Fibroblast of the conjunctiva (primary cell): ENCODE results near the gene PSMF1.

ENCODE experiments used
- DNase-seq: peaks from one replicate; pipeline ENCODE4 v3.0.0-alpha.2; 2010; ENCODE audit warnings: low read depth

Gene PSMF1

DNA sequence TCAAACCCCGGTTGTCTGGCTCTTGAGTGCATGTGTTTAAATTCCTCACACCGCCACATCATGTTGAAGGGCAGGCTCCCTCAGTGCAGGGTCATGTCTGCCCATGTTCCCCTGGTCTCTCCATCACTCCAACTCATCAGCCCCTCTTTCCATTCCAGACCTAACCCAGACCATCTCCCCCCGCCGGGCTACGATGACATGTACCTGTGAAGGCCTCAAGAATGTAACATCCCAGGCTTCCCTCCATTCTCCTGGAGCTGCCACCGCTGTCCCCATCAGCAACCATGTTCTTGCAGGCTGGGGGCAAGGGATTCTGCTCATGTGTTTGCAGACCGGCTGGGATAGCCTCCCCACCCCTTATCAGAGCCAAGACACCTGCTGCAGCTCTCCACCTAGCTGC is 46.5 kb downstream of the PSMF1 start:
- no peak for DNase-seq

DNA sequence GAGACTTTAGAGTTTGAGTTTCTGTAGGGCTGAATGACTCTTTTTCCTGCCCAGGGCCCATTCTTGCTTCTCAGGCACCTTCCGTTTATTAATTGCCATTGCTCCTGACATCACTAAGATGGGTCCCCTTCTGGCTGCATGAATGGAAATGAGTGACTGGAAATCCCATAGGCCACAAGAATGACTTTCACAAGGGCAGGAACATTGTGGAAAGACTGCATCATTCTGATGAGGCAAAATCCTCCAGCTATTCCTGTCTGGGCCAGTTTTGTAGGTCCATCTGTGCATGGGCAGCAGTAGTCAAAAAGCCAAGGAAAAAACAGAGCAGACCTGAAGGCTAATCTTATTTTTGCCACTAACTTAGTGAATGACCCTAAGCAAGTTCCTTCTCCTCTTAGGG is 47.1 kb downstream of the PSMF1 start:
- DNase-seq: no peak

DNA sequence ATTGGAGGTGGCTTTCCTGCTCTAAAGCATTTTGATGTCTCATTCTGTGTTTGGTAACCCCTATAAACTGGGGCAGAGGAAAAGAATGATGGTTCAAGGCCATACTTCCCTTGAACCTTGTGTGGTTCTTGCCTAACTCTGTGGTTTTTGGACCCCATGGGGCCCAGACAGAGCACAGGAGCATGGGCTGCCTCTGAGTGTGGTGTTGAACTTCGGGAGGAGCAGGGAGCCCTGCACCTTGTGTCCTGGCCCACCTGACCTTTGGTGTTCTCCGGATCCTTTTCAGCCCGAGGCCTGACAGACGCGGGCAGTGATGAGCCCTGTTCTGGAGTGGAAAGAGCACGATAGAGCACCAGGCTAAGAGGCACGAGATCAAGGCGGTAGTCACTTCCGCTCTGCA is 47.5 kb downstream of the PSMF1 start:
- no peak for DNase-seq

DNA sequence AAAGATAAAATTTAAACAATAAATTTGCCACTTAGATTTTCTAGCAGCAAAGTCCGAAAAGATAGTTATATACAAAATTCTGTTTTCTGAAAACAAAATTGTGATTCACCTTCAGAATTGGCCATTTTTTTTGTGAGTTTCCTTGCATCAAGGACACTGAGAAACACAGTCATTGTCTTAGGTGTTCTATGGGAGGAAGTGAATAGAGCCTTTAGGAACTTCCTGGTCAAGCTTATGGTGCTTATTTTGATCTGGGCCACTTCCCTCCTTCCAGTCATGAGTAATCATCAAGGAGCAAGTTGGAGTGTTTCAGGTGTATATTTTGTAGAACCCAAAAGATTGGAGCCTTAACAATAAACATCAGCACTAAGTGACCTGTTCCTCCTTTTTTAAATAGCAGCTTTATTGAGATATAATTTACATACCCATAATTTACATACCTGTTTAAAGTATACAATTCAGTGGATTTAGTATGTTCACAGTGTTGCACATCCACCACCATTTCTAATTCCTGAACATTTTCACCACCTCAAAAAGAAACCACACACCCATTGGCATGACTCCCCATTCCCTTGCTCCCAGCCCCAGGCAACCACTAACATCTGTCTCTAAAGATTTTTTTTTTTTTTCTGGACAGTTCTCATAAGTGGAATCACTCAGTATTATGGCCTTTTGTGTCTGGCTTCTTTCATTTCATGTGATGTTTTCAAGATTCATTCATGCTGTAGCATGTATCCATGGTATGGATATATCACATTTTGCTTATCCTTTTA is 48.7 kb downstream of the PSMF1 start:
- no peak for DNase-seq

DNA sequence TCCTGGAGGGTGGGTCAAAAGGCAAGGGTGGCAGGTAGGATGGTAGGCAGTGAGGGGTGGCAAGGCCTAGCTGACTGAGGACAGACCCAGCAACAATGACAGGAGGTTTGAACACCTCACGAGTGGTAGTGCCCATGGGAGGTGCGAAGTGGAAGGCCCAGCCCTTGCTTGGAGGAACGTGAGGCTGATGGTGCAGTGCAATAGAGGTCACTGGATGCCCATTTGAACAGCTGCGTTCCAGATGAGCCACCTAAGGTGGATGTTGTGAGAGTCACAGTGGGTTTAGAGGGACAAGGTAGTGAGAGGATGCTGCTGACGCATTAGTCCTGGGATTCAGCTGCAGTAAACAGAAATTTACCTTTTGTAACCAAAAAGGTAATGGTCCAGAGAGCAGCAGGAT is 50.8 kb downstream of the PSMF1 start:
- no peak for DNase-seq

DNA sequence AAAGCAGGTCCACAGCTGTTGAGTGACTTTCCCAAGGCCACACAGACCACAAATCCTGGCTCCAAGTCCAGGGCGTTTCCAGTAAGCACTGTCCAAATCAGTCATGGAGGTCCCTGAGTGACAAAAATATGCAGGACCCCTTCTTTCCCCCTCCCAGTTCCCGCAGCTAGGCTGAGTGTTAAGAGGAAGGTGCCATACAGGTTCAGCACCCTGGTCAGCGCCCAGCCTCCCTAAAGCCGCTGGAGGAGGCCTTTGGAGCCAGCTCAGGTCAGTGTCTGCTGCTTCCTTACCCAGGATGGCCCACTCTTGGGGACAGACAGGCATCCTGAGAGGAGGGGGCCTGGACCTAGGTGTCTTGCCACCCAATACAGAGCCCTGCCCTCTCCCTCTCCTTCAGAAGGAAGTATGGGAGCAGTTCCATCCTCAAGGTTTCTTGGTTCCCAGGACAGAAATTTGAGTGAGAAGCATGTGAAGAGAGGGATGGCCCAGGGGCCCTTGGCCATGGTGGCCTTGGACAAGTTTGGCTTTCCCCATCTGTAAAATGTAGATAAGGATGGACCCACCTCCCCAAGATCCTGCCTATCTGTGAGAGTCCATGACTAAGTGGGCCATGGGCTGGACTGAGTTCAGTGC is 53.2 kb downstream of the PSMF1 start:
- no peak for DNase-seq

DNA sequence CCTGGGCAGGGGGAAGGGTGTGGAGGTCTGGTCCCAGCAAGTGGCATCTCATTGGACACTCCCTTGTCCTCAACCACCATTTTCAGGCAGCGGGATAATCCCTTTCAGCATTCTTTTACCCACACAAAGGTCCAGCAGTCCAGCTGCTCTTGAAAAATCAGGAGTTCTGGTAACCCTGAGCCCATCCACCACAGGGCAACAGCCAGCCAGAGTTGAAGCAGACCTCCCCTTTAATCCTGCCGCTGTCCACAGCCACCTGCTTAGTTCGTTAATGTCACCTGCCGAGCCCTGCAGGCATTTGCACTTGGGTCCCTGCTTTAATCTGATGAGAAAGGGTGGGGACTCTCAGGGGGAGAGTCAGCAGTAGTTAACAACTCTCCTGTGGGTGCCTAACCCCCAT is 55.3 kb downstream of the PSMF1 start:
- DNase-seq: no peak

DNA sequence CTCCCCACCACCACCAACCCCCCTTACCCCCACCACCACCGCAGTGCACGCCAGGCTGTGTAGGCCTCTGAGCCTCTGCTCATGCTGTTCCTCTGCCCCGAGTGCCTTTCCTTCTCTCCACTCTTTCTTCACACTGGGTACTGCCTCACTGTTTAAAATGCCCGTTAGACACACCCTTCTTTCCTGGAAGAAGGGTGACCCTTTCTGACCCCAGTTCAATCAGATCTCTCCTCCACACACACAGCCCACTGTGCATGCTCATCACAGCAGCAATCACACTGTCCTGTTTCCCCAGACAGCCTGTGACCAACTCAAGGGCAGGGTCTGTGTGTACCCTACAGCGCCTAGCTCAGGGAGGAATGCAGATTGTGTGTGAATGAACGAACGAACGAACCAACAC is 56.4 kb downstream of the PSMF1 start:
- DNase-seq: no peak

DNA sequence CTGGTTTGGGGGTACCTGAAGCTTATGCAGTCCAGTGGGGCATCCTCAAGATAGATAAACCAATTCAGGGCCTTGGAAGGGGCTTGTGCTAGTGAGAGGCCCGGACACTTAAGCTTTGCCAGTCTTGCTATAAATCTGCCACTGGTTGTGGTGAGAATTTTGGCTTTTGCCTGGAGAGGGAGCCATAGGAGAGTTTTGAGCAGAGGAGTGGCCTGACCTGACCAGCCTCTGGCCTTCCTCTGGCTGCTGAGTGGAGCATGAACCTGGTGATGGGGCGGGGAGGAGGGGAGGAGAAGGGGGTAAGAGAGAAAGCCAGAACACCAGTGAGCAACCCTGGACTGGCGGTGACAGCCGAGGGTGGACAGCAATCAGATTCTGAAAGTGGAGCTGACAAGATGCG is 59.3 kb downstream of the PSMF1 start:
- no peak for DNase-seq

DNA sequence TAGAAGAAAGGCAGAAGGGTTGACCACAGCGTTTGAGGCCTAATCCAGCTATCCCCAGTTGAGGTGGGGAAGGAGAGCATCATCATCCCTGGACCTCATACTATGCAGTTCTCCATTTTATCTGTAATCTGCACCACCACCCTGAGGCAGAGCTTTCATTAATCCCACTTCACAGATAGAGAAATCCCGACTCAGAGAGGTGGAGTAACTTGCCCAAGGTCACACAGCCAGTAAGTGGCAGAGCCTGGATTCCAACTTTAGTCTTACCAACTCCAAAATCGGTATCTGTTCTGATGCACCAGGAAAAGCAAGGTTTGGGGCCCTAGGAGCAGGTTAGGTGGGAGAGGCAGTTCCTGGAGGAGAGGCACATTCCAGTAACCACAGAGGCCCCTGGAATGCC is 59.7 kb downstream of the PSMF1 start:
- DNase-seq: no peak

DNA sequence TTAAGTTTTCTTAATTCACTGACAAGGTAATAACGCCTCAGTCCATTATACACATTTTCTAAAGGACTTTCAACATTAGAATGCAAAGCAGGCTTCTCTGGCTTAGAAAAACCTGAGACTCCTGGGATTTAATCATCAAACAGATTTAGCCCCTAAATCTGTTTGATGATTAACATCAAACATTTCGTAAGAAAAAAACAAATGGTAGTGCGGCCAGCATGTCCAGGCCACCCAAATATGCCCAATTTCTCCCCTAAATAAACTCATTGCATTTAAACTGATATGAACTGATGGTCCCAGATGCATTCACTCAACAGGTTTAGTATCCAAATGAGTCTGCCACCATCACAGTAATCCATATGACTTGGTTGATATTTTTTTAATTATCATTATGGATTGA is 60.2 kb downstream of the PSMF1 start:
- no peak for DNase-seq

DNA sequence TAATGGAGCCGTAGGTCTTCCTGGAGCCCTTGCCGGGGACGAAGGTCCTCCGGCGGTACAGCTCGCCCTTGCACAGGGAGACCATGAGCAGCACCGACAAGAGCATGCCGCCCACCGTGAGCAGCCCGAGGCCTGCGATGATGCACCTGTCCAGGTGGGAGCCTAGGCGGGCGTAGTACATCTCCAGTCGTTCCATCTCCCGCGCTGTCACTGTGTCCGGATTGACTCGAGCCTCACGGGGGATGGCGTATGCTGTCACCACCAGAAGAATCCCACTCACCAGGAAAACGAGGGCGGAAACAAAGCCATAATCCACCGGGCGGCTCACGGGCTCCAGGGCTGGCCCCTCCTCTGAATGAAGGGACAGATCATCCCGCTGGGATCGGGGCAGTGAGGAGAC is 62.5 kb downstream of the PSMF1 start:
- DNase-seq: no peak

DNA sequence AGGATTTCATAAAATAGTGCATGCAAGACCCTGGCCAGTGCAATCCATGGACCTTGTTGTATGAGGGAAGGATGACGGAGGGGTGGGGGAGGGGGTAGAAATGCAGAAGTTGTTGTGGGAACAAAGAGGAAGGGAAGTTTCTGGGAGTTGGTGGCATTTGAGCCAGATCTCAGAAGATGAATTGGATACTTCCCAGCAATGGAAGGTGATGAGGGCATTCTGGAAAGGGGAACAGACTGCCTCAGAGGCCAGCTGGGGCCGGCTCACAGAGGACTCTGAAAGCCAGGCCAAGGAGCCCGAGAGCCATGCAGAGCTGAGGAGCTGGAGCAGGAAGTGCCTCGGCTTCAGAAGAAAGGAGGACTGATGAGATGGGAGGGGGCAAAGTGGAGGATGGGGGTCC is 63.7 kb downstream of the PSMF1 start:
- DNase-seq: no peak

DNA sequence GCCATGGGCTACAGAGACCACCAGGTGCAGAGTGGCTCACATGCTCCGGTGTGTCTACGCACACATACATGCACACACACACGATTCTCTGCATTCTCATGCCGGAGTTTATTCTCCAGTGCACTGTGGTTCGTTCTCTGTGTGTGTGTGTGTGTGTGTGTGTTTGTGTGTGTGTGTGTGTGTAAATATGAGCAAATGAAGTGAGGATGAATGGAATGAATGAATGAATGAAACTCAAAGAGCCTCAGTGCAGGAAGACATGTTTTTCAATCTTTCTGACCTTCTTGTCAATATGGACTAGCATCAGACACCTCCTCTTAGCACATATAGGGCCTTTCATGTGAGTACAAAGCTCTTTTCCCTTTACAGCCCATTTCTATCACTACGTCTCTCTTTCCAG is 64.8 kb downstream of the PSMF1 start:
- no peak for DNase-seq

DNA sequence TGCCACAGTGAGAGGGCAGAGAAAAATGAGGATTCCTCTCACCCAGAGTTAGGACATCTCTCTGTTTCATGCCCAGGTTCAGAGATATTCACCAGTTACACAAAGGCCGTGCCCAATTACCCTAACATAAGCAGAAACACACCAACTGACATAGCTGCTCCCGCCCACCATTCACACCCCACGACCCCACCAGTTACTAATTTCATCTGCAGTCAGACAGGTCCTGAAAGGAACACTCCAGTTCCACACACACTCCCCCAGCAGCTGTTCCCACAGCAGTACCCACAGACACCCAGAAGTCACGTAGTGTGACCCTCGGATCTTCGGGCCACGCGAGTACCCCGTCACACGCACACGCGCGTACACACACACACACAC is 65.8 kb downstream of the PSMF1 start:
- no peak for DNase-seq

DNA sequence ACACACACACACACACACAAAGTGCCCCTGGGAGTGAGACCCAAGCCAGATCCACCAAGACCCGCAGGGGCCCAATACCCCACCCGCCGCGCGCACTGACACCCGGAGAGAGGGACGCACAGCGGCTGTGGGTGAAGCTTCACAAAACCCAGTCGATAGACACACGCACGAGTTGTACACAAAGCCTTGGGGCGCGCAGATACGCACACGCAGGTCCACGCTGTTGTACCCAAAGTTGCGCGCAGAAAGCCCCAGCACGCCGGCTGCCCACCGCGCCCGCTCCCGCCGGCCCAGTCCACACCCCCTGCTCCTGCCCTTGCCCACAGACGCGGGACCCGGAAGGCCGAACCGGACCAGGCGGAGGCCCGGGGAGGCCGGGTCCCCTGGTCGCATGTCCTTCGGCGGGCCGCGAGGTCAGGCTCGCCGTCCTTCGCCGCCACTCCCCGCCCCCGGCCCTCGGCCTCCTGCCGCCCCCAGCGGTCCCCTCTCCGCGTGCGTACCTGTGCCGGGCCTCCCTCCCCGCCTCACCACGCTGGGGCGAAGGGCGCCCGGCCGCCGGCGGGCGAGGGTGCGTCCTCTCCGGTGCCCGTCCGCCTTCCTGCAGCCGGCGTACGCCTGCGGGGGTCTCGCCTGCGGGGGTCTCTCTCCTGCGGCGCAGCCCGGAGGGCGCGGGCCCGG is 66.4 kb downstream of the PSMF1 start, which contains the start of gene TMEM74B:
Gene TMEM74B, minus strand, starts transcription at position 344 of the 678 bp plus-strand sequence. CDS start 1,180 bp downstream, outside the sequence.
- DNase-seq: no peak

DNA sequence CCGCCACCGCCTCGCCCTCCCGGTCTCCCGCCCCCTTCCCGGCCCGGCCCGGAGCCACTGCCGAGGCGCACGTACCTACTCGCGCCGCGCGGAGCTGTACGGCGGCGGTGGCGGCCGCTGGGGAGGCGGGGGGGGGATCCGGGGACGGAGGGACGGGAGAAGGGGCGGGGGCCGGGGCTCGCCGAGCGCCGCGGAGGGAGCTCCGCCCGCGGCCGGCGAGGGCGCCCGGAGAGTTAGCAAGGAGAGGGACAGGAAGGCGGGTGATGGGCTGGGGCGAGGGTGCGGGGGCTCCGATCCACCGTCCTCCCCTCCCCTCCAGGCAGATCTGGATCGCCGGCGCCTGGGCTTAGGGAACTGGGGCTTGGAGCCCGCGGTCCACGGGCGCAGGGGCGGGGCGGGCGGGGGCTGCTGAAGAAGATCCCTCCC is 66.9 kb downstream of the PSMF1 start:
- no peak for DNase-seq

DNA sequence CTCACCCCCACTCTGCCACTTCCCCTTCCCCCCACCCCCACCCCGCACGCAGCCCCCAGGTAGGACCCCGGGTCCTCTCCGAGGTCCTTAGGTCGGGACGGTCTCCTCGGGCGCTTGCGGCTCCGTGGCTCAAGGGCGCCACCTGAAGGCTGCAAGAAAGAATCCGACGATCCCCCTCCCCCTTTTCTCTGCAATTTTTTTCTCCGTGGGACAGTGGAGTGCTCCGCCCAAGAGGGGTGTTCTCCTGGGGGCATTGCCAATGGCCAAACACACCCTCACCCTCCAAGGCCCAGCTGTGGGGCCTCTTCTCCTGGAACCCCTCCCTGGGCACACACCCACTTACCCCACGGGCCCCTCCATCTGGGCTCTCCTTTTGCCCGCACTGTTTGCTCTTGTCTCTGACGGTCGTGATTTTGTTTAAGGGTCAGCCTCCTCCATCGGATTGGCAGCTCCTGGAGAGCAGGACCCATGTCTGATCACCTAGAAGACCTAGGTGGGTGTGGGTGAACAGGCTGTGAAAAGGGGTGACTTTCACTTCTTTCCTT is 67.5 kb downstream of the PSMF1 start:
- peak; percentile 9 for DNase-seq

DNA sequence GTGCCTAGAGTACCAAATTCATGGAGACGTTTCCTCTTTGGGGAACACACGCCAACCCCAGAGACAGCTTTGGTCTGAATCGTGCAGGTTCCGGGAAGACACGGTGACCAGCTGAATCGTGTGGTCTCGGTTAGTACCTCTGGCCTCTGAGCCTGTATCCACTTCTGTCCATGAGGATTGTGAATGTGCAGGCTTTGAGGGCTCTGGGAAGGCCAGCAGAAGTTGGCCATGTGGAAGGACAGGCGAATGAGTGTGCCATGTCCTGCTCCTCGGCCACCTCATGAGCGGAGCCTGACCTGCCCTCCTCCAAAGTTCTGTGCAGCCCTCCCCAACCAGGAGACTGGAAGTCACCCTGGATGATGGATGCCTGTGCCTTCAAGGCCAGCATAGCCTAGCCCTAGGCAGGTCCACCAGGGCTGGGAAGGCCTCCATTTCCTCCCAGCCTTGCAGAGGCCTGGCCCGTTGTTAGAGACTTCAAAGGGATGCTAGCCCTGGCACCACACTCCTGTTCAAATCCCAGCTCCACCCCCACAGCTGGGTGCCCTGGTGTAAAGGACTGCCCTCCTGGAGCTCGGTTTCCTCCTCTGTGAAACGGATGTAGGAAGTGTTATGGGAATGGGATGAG is 68.1 kb downstream of the PSMF1 start:
- DNase-seq: no peak

DNA sequence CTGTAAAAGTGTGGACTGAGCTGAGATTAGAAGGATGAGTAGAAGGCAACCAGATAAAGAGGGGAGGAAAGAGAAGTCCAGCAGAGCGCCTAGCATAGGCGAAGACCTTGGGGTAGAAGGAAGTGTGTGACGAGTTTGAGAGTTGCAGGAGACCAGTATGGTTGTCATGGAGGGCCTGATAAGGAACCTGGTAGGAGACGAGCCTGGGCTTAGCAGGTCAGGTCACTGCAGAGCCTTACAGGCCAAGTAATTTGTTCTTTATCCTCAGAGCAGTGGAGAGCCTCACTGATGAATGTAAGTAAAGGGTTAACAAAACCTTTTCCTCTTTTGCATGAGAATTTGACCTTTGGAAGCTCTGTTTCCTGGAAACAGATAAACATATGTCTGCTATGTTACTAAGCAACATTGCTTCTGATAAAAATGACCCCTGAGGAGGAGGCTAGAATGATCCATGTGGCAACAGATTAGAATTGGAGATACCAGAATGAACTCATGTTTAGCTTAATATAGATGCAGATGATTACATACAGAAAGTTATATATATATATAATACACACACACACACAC is 69.3 kb downstream of the PSMF1 start:
- DNase-seq: no peak

DNA sequence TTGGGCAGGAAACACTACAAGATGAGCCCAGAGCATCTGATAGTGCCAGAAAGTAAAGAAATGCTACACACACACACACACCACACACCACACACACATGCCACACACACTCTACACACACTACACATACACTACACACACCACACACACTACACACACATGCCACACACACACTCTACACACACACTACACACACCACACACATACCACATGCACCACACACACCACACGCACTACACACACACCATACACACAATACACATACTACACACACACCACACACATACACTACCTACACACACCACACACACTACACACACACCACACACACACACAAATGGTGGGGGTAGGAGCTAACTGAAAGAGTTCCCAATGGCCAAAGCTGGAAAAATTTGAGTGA is 69.9 kb downstream of the PSMF1 start:
- no peak for DNase-seq

DNA sequence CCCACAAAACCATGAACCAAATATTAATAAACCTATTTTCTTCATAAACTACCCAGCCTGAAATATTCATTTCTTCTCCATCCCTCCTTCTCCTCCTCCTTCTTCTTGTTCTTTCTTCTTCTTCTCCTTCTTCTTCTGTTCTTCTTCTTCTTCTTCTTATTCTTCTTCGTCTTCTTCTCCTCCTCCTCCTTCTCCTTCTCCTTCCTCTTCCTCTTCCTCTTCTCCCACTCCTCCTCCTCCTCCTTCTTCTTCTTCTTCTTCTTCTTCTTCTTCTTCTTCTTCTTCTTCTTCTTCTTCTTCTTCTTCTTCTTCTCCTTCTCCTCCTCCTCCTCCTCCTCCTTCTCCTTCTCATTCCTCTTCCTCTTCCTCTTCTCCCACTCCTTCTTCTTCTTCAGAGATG is 71.4 kb downstream of the PSMF1 start:
- DNase-seq: no peak
